Fibroblast of skin of right biceps (primary cell): ENCODE results near the gene SPEM1.

Experiments used
- DNase-seq: peaks from one replicate; pipeline ENCODE4 v3.0.0-alpha.2; 2013

The SPEM1 gene

DNA sequence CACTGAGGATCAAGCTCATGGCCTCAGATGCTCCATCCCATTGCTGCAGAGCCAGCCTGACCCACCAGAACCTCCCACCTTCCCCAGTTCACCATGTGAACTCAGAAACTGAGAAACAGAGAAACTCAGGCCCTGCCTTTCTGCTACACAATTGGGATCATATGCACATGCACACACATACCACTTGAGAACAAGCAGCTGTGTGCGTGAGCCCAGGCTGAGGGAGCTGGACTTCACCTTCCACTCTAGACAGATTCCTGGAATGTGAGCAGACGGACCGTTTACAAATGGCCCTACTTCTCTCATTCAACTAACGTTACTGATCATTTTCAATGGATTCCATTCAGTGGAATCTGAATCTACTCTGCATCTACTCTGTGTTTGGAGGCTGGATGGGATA, 3.6 kb downstream of the SPEM1 start:
- no peak for DNase-seq

DNA sequence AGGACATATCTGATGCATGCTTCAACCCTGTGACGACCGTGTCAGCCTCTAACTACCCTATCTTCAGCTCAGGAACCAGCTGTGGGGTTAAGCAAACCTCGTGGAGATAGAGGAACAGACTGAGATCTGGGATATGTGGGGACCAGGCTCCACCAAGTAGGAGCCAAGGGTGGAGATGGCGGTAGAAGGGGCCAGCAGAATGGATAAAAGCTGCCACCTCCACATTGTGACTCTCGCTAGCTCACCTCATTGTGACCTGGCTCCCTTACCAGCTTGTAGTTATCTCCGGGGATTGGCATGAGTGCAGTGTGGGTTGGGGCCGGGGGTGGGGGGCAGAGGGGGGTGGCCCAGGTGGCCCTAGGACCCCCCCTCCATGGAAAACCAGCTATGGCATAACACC, 5.2 kb downstream of the SPEM1 start, which contains the start of gene SPEM2:
TSS of gene SPEM2 (plus strand) at position 301 of the 400 bp plus-strand sequence. CDS start at position 374, 73 bp downstream.
- DNase-seq = no peak

DNA sequence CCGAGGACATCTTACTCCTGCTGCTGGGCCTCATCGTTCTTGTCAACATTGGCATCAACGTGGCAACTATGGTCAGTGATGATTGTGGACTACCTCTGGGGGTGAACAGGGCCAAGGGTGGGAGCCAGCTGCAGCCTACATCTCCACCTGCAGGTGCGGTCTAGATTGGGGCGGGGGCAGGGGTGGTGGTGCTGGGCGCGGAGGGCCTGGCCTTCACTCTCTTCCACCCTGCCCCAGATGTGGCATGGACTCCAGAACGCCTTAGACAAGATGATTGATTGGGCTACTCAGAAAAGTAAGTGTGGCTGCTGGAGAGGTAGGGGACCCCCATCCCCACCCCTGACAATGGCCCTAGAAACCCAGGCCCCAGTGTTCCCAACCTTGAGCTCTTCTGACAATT, 5.6 kb downstream of the SPEM1 start:
- DNase-seq = no peak

DNA sequence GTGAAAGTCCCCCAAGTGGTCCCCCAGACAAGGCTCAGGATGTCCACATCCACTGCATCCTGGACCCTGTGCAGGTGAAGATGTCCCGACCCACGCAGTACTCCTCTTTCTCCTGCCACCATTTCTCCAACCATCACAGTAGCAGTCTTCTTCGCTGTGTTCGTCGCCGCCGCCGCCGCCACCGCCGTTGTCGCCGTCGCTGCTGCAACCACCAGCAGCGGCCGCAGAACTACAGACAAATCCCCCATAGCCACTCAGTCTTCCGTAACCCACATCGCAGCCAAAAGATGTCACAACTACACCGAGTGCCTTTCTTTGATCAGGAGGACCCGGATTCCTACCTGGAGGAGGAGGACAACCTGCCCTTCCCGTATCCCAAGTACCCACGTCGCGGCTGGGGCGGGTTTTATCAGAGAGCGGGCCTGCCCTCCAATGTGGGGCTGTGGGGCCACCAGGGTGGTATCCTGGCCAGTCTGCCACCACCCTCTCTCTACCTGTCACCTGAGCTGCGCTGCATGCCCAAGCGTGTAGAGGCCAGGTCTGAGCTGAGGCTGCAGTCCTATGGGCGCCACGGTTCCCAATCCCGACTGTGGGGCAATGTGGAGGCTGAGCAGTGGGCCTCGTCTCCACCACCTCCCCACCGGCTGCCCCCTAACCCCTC, 6.2 kb downstream of the SPEM1 start:
- no peak for DNase-seq

DNA sequence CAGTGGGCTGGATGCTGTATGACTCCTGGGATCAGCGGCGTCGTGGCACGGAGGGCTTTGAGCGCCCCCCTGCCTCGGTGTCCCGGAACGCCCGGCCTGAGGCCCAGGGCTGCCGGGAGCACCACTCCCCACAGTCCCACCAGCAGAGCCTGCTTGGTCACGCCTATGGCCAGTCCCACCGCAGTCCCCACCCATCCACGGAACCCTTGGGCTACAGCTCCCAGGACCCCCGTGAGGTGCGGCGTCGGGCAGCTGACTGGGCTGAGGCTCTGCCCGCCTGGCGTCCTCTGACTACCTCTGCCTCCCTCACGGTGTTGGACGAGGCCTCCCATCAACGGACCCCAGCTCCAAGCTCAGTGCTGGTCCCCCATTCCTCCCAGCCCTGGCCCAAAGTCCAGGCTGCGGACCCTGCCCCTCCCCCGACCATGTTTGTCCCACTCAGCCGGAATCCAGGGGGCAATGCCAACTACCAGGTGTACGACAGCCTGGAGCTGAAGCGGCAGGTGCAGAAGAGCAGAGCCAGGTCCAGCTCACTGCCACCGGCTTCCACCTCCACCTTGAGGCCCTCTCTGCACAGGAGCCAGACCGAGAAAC, 6.9 kb downstream of the SPEM1 start:
- no peak for DNase-seq

DNA sequence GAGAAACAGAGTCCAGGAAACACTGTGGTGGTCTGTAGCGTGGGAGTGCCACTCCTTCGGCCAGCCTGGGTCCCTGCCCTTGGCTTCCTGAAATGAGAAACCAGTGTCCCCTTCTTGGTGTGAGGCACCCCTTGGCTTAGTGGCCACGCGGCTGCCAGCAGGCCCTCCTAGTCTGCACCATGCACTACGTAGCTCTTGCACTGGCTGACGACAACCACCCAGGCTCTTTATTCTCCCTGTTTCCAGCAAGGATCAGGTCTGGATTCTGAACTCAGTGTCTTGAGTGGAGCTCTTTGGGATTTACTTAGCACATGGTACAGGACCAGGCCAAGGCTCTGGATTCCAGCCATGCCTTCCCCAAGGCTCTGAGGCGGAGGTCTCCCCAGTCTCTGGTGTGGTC, 7.4 kb downstream of the SPEM1 start:
- DNase-seq = no peak

DNA sequence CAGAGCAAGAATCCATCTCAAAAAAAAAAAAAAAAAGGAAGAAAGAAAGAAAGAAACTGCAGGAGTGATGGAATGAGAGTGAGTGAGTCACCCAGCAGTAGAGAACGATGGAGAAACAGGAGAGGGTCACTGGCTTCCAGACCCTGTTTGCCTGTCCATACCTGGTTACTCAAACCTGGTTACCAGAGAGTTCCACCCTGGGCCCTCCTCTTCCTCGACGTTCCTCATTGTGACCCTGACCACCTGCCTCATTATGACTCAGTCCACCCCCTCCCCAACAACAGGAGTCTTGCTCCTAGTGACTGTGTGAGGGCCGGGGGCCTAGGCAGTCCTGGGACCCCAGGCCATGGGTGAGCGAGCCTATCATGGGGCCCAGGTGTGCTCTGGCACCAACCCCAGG, 8.4 kb downstream of the SPEM1 start, which contains the start of gene SPEM3:
TSS of gene SPEM3 (plus strand) at position 301 of the 400 bp plus-strand sequence. CDS start at position 347, 46 bp downstream.
- DNase-seq = no peak

DNA sequence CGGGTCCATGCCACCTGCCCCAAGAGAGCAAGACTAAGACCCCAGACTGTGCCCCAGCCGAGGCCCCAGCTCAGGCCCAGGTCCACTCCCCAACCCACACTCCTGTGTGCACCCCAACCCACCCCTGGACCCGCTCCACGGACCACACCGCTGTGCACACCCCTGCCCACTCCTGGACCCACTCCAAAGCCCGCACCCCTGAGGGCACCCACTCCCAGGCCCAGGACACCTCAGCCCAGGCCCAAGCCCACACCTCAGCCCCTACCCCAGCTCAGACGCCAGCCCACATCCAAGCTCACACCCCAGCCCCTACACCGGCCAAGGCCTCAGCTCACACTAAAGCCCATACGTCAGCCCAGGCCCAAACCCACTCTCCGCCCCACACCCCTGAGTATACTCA, 9.6 kb downstream of the SPEM1 start:
- DNase-seq = no peak

DNA sequence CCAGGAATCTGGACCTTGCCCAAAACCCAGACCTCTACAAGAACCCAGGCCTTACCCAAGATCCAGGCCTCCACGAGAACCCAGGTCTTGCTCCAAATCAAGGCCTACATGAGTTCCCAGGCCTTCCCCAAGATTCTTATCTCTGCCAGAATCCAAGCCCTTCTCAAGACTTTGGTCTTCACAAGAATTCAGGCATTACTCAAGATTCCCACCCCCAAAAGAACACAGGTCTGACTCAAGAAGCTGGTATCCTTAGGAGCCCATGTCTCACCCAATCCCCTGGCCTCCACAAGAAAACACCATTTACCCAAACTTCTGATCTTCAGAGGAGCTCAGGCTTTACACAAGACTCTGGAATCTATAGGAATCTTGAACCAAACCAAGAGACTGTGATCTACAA, 11.1 kb downstream of the SPEM1 start:
- peak; percentile 47 for DNase-seq

DNA sequence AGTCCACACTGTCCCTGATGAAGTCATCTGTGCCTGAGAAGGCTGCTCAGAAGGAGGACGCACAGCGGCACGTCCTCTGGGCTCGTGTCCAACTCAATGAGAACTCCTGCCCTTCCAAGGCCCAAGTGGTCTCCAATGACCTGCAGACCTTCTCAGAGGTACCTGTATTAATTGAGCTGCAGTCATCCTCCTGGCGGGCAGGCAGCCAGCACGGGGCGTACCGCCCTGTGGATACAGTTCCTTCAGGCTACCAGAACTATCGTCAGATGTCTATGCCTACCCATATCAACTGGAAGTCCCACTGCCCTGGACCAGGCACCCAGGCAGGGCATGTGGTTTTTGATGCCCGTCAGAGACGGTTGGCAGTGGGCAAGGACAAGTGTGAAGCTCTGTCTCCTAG, 12.2 kb downstream of the SPEM1 start:
- no peak for DNase-seq

DNA sequence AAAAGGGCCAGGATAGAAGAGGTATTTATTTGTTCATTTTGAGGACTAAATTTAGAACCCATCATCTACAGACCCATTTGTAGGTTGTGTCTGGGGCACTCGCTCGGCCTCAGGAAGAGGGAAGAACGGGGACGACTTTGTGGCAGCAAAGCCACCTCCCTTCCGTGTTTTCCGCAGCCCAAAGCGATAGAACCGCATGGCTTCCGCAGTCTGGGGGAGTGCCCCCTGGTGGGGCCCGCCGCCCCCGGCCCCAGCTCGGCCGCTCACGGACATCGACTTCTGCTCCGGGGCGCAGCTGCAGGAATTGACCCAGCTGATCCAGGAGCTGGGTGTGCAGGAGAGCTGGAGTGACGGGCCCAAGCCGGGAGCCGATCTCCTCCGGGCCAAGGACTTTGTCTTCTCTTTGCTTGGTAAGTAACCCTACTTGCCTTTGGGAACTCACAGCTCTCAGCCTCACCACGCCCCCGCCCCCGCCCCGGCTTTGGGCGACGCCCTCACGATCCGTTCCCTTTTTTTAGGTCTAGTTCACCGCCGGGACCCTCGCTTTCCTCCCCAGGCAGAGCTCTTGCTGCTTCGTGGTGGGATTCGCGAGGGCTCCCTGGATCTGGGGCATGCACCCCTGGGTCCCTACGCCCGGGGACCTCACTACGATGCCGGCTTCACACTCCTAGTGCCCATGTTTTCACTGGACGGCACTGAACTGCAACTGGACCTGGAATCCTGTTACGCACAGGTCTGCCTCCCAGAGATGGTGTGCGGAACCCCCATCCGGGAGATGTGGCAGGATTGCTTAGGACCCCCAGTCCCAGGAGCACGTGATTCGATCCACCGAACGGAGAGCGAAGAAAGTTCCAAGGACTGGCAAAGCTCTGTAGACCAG, 15.8 kb downstream of the SPEM1 start:
- DNase-seq = no peak

DNA sequence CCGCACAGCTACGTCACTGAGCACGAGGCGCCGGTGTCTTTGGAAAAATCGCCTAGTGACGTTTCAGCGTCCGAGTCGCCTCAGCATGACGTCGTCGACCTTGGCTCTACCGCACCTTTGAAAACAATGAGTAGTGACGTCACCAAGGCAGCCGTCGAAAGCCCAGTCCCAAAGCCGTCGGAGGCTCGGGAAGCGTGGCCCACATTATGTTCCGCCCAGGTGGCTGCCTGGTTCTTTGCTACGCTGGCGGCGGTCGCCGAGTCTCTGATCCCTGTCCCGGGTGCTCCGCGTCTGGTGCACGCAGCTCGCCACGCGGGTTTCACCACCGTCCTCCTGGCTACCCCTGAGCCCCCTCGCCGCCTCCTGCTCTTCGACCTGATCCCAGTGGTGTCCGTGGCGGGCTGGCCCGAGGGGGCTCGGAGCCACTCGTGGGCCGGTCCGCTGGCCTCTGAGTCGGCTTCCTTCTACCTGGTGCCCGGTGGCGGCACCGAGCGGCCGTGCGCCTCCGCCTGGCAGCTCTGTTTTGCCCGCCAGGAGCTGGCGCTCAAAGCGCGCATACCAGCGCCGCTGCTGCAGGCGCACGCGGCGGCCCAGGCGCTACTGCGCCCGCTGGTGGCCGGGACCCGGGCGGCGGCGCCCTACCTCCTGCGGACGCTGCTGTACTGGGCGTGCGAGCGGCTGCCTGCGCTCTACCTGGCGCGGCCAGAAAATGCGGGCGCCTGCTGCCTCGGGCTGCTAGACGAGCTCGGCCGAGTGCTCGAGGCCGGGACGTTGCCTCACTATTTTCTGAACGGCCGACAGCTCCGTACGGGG, 16.6 kb downstream of the SPEM1 start:
- DNase-seq = peak; percentile 77

DNA sequence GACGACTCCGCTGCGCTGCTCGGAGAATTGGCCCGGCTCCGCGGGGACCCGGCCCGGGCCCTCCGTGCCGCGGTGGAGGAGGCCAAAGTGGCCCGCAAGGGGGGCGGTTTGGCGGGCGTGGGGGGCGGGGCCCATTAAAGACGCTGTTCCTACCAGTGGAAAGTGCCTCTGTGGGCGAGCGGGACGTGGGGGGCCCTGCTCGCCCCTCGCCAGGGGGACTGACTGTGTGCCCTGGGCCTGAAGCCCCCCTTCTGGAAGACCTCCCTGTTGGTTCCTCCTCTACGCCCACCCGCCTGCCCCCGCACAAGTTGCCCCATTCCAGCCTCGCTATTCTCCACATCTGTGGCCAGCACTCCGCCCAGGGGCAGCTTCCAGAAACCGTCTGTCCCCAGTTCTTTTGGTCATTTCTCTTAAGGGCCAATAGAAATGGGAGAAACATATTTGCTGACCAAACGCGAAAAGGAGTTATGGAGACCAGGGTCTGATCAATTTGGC, 17.3 kb downstream of the SPEM1 start:
- DNase-seq = no peak

DNA sequence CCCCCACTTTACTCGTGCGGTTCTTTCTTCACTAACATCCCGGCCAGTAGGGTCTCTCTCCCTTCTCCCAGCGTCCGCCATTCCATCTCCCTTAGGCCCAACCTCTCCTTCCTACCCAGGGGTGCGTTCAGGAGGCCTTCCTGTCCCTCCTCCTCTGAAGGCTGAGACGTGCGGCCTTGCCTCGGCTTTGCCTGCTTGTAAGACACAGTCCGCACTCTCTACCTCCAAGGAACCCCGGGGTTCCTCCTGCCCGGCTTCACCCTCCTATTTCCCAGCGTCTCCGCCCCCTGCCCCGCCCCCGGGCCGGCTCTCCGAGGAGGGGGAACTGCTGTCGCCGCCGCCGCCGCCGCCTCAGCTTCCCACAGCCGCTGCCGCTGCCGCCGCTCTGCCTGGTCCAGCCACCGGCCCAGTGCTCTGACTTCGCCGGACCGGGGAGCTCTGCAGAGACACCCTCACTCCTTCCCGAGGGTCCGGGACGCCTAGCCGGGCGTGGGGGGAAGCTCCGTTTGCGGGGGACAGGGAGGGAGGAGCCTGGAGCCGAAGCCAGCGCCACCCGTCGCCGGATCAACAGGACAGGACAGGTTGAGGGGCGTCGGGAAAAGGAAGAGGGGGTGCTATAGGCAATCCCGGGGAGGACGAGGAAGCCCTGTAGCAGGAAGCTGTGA, 18.0 kb downstream of the SPEM1 start:
- DNase-seq = no peak

DNA sequence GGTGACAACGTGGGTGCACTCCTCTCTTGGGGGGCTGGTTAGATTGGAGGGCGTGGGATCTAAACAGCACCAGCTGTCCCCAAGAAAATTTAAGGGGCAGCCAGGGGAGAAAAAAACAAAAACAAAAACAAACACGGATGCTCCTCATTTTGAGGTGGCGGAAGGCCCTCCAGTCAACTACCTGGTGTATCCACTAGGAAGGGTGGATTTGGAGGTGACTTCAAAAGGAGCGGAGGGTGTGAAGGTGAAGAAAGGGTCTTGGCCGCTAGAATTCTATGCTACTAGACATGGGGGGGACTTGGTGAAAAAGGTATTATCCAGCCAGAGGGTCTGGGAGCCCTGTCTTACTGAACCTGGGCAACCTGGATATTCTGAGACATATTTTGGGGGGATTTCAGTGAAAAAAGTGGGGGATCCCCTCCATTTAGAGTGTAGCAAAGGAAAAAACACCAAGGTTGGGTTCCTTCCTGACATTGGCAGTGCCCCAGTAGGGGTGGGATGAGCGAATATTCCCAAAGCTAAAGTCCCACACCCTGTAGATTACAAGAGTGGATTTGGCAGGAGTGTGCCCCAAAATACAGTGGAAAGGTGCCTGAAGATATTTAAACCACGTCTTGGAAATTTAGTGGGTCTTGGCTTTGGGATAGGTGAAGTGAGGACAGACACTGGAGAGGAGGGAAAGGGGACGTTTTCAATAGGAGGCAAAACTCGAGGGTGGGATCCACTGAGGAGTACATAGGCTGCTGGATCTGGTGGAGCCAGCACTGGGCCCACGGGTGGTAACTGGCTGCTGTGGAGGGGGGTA, 18.7 kb downstream of the SPEM1 start:
- DNase-seq = no peak

DNA sequence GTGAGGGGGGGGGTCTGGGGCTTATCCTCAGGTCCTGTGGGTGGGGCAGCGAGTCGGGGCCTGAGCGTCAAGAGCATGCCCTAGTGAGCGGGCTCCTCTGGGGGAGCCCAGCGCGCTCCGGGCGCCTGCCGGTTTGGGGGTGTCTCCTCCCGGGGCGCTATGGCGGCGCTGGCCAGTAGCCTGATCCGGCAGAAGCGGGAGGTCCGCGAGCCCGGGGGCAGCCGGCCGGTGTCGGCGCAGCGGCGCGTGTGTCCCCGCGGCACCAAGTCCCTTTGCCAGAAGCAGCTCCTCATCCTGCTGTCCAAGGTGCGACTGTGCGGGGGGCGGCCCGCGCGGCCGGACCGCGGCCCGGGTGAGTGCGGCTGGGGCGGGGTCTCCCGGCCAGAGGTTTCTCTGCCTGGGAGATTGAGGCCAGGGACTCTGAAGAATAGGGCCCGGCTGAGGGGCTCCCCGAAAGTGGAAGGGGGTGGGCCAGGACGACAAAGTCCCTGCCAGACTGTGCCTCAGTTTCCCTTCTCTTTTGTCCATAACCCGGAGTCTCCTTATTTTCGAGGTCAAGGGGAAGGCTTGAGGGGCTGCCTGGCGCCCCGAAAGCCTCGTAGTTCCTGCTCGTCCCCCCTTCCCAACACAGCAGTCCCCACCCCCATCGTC, 19.5 kb downstream of the SPEM1 start, which contains the start of gene FGF11:
TSS of gene FGF11 (plus strand) at position 51 of the 651 bp plus-strand sequence. CDS start at position 160, 109 bp downstream.
- no peak for DNase-seq

DNA sequence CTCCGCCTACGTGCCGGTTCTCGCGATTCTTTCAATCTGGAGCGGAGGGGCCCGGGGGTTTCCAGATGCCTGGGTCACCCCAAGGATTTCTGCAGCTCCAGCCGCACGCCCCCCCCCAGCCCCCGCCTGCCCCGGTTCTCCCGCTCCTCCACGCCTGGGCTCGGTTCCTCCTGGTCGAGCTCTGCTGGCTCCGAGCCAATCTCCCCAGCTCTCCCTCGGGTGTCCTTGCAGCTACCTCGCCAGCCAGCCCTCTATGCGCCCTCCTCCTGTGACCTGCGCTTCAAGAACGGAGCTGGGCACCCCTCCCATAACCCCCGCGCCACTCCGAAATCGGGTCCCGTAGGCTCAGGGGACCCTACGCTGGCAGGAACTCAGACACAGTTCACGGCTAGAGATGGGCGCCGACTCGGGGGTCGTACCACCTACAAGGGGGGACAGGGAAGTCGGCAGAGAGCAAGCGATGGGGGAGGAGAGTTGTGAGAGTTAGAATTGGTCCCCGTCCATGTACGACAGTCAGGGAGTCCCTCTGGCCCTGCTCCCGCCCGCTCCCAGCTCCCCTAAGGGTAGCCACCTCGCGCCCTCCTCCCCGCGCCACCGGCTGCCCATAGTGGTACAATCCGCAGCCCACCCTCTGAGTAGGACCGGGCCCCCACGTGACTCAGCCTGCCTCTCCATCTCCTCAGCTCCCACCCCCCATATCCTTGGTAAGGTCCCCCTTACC, 20.1 kb downstream of the SPEM1 start:
- DNase-seq = peak; percentile 28

DNA sequence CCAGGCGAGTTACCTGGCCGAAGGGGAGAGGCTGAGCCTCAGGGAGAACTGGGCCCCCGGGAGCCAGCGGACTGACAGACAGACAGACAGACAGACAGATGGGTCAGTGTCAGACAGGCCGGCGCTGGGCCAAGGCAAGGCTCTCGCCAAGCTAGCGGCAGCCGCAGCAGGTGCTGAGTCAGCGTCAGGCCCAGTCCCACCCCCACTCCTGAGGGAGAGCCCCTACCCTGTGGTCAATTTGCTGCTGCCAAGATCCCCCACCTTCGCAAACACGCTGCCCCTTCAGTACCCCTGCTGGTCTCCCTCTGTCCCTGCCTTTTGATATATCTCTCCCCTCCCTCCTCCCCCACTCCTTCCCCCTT, 20.7 kb downstream of the SPEM1 start:
- peak; percentile 53 for DNase-seq

DNA sequence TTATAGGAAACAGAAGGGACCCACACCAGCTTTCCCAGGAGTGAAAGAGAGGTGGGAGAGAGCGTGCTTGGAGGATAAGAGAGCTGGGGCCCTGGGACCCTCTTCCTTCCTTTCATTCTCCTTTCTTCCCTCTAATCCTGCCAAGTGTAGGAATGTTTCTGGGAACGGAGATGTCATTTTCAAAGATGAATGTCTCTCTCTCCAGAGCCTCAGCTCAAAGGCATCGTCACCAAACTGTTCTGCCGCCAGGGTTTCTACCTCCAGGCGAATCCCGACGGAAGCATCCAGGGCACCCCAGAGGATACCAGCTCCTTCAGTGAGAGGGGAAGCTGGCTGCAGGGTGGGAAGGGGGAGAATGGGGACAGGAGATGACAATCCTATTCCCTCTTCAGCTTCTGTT, 21.1 kb downstream of the SPEM1 start:
- DNase-seq = peak; percentile 34

DNA sequence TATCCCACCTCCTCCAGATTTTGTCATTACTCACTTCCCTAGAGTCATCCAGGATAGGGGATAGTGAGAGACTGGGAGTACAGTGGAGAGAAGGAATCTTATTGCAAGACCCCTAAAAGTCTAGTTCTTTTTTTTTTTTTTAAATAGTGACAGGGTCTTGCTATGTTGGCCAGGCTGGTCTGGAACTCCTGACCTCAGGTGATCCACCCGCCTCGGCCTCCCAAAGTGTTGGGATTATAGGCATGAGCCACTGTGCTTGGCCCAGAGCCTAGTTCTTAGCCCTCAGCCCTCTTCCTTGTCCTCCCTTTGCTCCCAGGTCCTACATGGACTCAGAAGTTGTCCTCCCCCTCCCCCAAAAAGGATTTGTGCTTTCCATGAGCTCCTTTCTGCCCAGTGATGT, 22.0 kb downstream of the SPEM1 start:
- DNase-seq = no peak
